HAP-1 (cell line): ENCODE data around the gene AKAP6.
"Not testable (repeated sequence)": the region's sequence is repeated elsewhere in the genome, so short reads cannot be mapped to it uniquely, and the experiment has no call there.

Source experiments
- DNase-seq, 2 experiments: peaks; one replicate each; pipeline ENCODE4 v3.0.0-alpha.2; 2016 to 2020; ENCODE audit warnings: low spot score in 2 of 2
- H3K27me3 ChIP-seq: fragments of 250-450 bp; sonication (Bioruptor Pico); 2 replicates; pipeline ENCODE4 v1.5.1; 2020; ENCODE audit warnings: low read depth, mild to moderate bottlenecking, moderate library complexity
- H3K36me3 ChIP-seq: fragments of 250-450 bp; sonication (Bioruptor Pico); replicated peaks from 2 replicates; pipeline ENCODE4 v1.5.1; 2020; ENCODE audit warnings: mild to moderate bottlenecking
- H3K4me1 ChIP-seq: fragments of 250-450 bp; sonication (Bioruptor Pico); 2 replicates; pipeline ENCODE4 v1.5.1; 2020; ENCODE audit warnings: mild to moderate bottlenecking
- H3K4me3 ChIP-seq: fragments of 250-450 bp; sonication (Bioruptor Pico); 2 replicates; pipeline ENCODE4 v1.5.1; 2020; ENCODE audit warnings: mild to moderate bottlenecking, moderate library complexity
- H3K9me3 ChIP-seq: fragments of 250-450 bp; sonication (Bioruptor Pico); 2 replicates; pipeline ENCODE4 v1.5.1; 2020; ENCODE audit warnings: mild to moderate bottlenecking, moderate library complexity
- in situ Hi-C: fragments of 300-500 bp; cut with MboI; formaldehyde crosslinking; loops from 3 replicates; pipeline ENCODE4 v1.14.3; 2020; ENCODE audit warnings: low sequenced_read_pairs, inconsistent platforms, mixed read lengths

The AKAP6 gene

DNA sequence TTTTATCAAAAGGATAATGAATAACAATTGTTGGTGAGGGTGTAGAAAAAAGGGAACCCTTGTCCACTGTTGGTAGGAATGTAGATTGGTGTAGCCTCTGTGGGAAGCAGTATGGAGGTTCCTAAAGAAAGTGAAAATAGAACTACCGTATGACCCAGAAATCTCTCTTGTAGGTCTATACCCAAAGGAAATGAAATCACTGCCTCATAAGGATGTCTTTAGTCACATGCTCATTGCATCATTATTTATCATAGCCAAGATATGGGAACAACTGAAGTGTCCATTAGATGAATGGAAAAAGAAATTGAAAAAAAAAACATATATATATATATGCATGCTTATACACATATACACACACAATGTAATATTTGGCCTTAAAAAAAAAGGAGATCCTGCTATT is 450.7 kb downstream of the AKAP6 start:
- no peak overlapping the region for H3K4me3 ChIP-seq
- DNase-seq: no peak
- no peaks in the 10 kb centered on the region for H3K27me3 ChIP-seq
- in situ Hi-C loops: no loop called here
- no peaks in the 10 kb centered on the region for H3K4me1 ChIP-seq
- no peaks in the 10 kb centered on the region for H3K9me3 ChIP-seq
- H3K36me3 ChIP-seq: no peaks in the 10 kb centered on the region

GRCh38 chr14:32784405-32784804 is 455.3 kb downstream of the AKAP6 start:
- H3K27me3 ChIP-seq: no peaks in the 10 kb centered on the region
- H3K4me3 ChIP-seq: no peak overlapping the region
- no peaks in the 10 kb centered on the region for H3K9me3 ChIP-seq
- in situ Hi-C loops: no loop called here
- DNase-seq: no peak
- H3K36me3 ChIP-seq: no peaks in the 10 kb centered on the region
- H3K4me1 ChIP-seq: no peaks in the 10 kb centered on the region

GRCh38 chr14:32785585-32785984 is 456.5 kb downstream of the AKAP6 start:
- no peaks in the 10 kb centered on the region for H3K9me3 ChIP-seq
- in situ Hi-C loops: no loop called here
- no peaks in the 10 kb centered on the region for H3K36me3 ChIP-seq
- no peak overlapping the region for H3K4me3 ChIP-seq
- DNase-seq: no peak
- no peaks in the 10 kb centered on the region for H3K27me3 ChIP-seq
- no peaks in the 10 kb centered on the region for H3K4me1 ChIP-seq

- Histone ChIP-seq H3K4me3 (no peak overlapping the region), H3K27me3 (no peaks in the 10 kb centered on the region), H3K9me3 (no peaks in the 10 kb centered on the region), H3K4me1 (no peaks in the 10 kb centered on the region), H3K36me3 (no peaks in the 10 kb centered on the region)
- in situ Hi-C loops: no loop called here
- DNase-seq: no peak
Observed at GRCh38 chr14:32786886-32787285, 457.8 kb downstream of the AKAP6 start.

- DNase-seq, in situ Hi-C loops, H3K9me3 ChIP-seq, H3K4me1 ChIP-seq, H3K36me3 ChIP-seq, H3K4me3 ChIP-seq, H3K27me3 ChIP-seq: not testable (repeated sequence)
Observed at GRCh38 chr14:32793033-32793432, 463.9 kb downstream of the AKAP6 start.

GRCh38 chr14:32800320-32800719 is 471.2 kb downstream of the AKAP6 start:
- no peaks in the 10 kb centered on the region for H3K4me1 ChIP-seq
- in situ Hi-C loops: no loop called here

DNA sequence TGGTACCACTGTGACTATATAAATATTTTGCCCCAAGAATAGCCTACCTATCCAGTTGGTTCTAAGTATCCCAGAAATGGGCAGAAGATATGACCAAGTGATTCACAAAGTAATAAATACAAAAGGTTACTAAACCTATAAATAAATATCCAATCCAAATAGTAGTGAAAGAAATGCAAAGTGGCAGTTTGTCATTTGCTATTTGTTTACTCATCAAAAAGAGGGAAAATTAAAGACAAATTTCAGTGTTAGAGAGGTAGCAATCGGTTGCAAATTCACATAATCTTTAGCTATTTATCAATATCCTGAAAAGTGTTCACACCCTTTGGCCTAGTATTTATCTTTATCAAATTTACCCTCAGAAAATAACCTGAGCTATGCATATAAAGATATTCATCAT is 473.2 kb downstream of the AKAP6 start:
- no peak overlapping the region for H3K4me3 ChIP-seq
- no peaks in the 10 kb centered on the region for H3K4me1 ChIP-seq
- no peak for DNase-seq
- no peaks in the 10 kb centered on the region for H3K36me3 ChIP-seq
- H3K9me3 ChIP-seq: peaks cover 19% of the 10 kb centered on the region
- in situ Hi-C loops: no loop called here
- H3K27me3 ChIP-seq: no peaks in the 10 kb centered on the region

More at GRCh38 chr14:32800320-32800719, 471.2 kb downstream of the AKAP6 start:
- DNase-seq: no peak
- Histone ChIP-seq H3K36me3 (no peaks in the 10 kb centered on the region), H3K27me3 (no peaks in the 10 kb centered on the region), H3K4me3 (no peak overlapping the region), H3K9me3 (peaks cover 19% of the 10 kb centered on the region)

DNA sequence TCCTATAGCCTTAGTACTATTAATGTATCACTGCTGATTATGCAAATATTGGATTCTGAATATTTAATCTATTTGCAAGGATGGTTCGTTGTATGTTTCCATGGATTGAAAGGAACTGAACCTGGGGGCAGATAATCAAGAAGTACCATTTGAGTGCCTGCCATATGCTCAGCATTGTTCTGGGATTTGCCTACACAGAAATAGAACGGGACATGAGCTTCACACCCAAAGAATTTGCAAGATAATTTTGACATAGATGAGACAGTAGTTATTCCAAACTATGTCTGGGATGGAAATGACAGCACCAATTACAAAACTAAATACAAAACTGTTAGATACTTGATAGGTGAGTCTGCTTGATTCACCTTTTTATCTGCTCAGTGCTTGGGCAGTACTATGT is 476.9 kb downstream of the AKAP6 start:
- peaks cover 19% of the 10 kb centered on the region for H3K9me3 ChIP-seq
- H3K27me3 ChIP-seq: no peaks in the 10 kb centered on the region
- no peak for DNase-seq
- H3K4me1 ChIP-seq: 0 out of 2 replicates have a peak, but pooled peaks cover 3% of the 10 kb centered on the region
- H3K36me3 ChIP-seq: no peaks in the 10 kb centered on the region
- H3K4me3 ChIP-seq: no peak overlapping the region
- in situ Hi-C loops: no loop called here

DNA sequence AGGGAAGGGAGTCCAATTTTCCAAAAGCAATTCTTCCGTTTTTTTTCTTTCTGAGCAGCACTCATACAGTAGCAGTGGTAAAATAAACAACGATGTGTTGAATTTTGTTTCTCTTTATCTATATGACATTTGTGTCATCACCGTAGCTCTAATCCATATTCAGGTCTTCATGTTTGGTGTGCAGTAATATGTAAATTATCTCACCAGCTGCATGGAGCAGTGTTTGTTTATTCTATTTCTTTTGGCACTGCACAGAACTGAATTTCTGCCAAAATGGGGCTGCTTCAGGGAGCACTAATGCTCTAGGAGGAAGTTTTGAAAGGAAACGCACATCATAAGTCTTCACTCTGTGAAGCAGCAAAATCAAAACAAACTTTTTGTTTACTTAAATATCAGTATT is 479.5 kb downstream of the AKAP6 start:
- Histone ChIP-seq H3K9me3 (peaks cover 15% of the 10 kb centered on the region; the same call in 1 of the 2 replicates), H3K36me3 (no peaks in the 10 kb centered on the region), H3K4me3 (no peak overlapping the region), H3K4me1 (peaks cover 15% of the 10 kb centered on the region), H3K27me3 (no peaks in the 10 kb centered on the region)
- in situ Hi-C loops: no loop called here
- no peak for DNase-seq

GRCh38 chr14:32809255-32809654 is 480.2 kb downstream of the AKAP6 start:
- no peak for DNase-seq
- H3K4me1 ChIP-seq: peaks cover 21% of the 10 kb centered on the region
- no peaks in the 10 kb centered on the region for H3K27me3 ChIP-seq
- H3K9me3 ChIP-seq: peaks cover 9% of the 10 kb centered on the region; the same call in 1 of the 2 replicates
- in situ Hi-C loops: no loop called here
- H3K4me3 ChIP-seq: no peak overlapping the region
- no peaks in the 10 kb centered on the region for H3K36me3 ChIP-seq

GRCh38 chr14:32813401-32813800 is 484.3 kb downstream of the AKAP6 start:
- H3K4me3 ChIP-seq: no peak overlapping the region
- peaks cover 21% of the 10 kb centered on the region for H3K4me1 ChIP-seq
- H3K27me3 ChIP-seq: no peaks in the 10 kb centered on the region; the same call in 1 of the 2 replicates
- H3K9me3 ChIP-seq: no peaks in the 10 kb centered on the region
- in situ Hi-C loops: no loop called here
- no peaks in the 10 kb centered on the region for H3K36me3 ChIP-seq
- DNase-seq: peak; percentile 68 to 90

DNA sequence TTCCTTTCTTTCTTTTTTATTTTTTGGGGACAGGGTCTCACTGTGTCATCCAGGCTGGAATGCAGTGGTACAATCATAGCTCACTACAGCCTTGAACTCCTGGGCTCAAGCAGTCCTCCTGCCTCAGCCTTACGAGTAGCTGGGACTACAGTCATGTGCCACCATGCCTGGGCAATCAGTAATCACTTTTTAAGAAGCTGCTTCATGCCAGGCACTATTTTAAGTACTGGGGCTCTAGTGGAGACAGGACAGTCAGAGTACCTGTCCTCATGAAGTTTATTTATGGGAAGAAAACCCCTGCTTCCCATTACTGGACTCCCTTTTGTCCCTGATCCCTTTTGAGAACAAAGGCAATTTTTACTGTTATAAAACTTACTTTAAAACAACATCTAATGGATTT is 485.6 kb downstream of the AKAP6 start:
- Histone ChIP-seq H3K27me3 (no peaks in the 10 kb centered on the region; the same call in 1 of the 2 replicates), H3K9me3 (no peaks in the 10 kb centered on the region), H3K4me3 (no peak overlapping the region), H3K36me3 (no peaks in the 10 kb centered on the region), H3K4me1 (peaks cover 20% of the 10 kb centered on the region)
- DNase-seq: no peak
- in situ Hi-C loops: no loop called here

GRCh38 chr14:32816588-32816987 is 487.5 kb downstream of the AKAP6 start:
- in situ Hi-C loops: no loop called here
- H3K27me3 ChIP-seq: no peaks in the 10 kb centered on the region; the same call in 1 of the 2 replicates
- no peak overlapping the region for H3K4me3 ChIP-seq
- H3K9me3 ChIP-seq: no peaks in the 10 kb centered on the region
- no peak for DNase-seq
- H3K4me1 ChIP-seq: peaks cover 20% of the 10 kb centered on the region
- H3K36me3 ChIP-seq: no peaks in the 10 kb centered on the region

DNA sequence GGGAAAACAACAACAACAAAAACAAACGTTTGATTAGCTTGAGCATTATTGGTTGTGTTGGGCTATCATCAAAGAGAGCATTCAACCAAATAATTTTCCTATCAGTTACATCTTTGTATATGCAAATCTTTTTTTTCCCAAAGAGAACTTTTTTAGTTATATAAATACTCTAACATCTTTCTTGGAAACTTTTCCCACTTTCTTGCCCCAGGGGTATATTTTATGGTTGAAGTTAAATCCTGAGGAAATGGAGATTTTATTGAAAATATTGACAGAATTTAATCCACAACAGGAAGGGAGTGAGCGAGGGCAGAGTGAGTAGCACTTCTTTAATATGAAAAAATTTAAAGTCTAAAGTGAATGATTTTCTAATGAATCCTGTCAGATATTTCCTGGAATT is 488.7 kb downstream of the AKAP6 start:
- Histone ChIP-seq H3K4me1 (peaks cover 14% of the 10 kb centered on the region), H3K9me3 (no peaks in the 10 kb centered on the region), H3K4me3 (no peak overlapping the region), H3K36me3 (no peaks in the 10 kb centered on the region), H3K27me3 (no peaks in the 10 kb centered on the region; the same call in 1 of the 2 replicates)
- in situ Hi-C loops: no loop called here
- DNase-seq: no peak

- DNase-seq: no peak
Observed at GRCh38 chr14:32818581-32818980, 489.5 kb downstream of the AKAP6 start.

More at GRCh38 chr14:32818581-32818980, 489.5 kb downstream of the AKAP6 start:
- no peaks in the 10 kb centered on the region for H3K36me3 ChIP-seq
- peaks cover 8% of the 10 kb centered on the region for H3K4me1 ChIP-seq
- no peak overlapping the region for H3K4me3 ChIP-seq
- no peaks in the 10 kb centered on the region for H3K9me3 ChIP-seq
- no peaks in the 10 kb centered on the region; the same call in 1 of the 2 replicates for H3K27me3 ChIP-seq
- in situ Hi-C loops: no loop called here
